Measurements from ENCODE around the gene REM2. TPM values are rescaled to one million over a fixed set of nuclear protein-coding genes. Genes with fewer than 3 reads are reported as not detected.
"Not testable (repeated sequence)": the region's sequence is repeated elsewhere in the genome, so short reads cannot be mapped to it uniquely, and the experiment has no call there.

REM2 gene
- total and polyA plus RNA-seq, 4 donors, result 0.88 to 0.98 (median 0.92) TPM; not detected in 1

DNA sequence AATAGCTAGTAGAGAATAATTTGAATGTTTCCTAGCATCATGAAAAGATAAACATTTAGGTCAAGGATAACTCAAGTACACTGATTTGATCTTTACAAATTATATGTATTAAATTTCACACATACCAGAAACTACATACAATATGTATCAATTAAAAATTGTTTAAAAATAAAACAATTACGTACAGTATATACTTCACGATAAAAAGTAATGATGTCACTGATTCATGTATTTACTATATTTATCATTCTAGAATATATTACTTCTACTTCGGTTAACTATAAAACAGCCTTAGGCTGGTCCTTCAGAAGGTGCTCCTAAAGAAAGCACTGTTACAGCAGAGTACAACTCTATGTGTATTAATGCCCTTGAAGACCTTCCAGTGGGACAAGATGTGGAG lies 24.4 kb downstream of the REM2 start:
- Histone ChIP-seq H3K4me1 (ENCODE audit: control insufficient read depth in 5 of 5, insufficient read depth in 5 of 5, low read length in 5 of 5) (peaks cover 0 to 2% (median 0%) of the 10 kb centered on the region in 5 donors), H3K36me3 (ENCODE audit: control insufficient read depth in 4 of 4, insufficient read depth in 4 of 4, low read length in 4 of 4) (peaks cover 42 to 47% (median 44%) of the 10 kb centered on the region in 4 donors), H3K27ac (ENCODE audit: low read depth in 1 of 2, low read length in 1 of 2) (no peak overlapping the region), H3K4me3 (no peak overlapping the region), H3K9me3 (ENCODE audit: control insufficient read depth in 4 of 4, insufficient read depth in 3 of 4, low read length in 3 of 4) (no peaks in the 10 kb centered on the region), H3K9ac (ENCODE audit: insufficient read depth in 1 of 2, low read length in 2 of 2) (no peak overlapping the region), H3K27me3 (ENCODE audit: control insufficient read depth in 3 of 3, insufficient read depth in 3 of 3, low read length in 2 of 3) (no peaks in the 10 kb centered on the region)
- TF ChIP-seq, protein P1, sequence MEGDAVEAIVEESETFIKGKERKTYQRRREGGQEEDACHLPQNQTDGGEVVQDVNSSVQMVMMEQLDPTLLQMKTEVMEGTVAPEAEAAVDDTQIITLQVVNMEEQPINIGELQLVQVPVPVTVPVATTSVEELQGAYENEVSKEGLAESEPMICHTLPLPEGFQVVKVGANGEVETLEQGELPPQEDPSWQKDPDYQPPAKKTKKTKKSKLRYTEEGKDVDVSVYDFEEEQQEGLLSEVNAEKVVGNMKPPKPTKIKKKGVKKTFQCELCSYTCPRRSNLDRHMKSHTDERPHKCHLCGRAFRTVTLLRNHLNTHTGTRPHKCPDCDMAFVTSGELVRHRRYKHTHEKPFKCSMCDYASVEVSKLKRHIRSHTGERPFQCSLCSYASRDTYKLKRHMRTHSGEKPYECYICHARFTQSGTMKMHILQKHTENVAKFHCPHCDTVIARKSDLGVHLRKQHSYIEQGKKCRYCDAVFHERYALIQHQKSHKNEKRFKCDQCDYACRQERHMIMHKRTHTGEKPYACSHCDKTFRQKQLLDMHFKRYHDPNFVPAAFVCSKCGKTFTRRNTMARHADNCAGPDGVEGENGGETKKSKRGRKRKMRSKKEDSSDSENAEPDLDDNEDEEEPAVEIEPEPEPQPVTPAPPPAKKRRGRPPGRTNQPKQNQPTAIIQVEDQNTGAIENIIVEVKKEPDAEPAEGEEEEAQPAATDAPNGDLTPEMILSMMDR (IDR thresholded peaks at IDR 0.05; ENCODE audit: control extremely low read depth, extremely low read depth), result no peak
- no peak for DNase-seq
- ATAC-seq (ENCODE audit: insufficient read depth, low FRiP score), result no peak
- WGBS, 2 donors, result 96 to 97% methylated on average over 3 of the region's 3 CpGs

DNA sequence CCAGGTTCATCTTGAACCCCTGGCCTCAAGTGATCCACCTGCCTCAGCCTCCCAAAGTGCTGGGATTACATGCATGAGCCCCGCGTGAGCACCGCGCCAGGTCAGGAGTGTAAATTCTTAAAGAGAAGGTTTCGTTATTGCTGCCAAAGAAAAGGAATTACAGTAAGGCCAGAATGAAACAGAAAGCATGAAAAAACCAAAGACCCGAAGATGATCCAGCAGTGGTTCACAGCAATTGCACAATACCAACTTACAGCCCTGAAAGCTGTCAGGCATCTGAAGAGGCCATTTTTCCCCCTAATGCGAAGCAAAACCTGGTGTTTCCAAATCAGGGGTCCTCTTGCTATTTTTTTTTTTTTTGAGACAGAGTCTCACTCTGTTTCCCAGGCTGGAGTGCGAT lies 25.6 kb downstream of the REM2 start:
- TF ChIP-seq, protein P1 (IDR thresholded peaks at IDR 0.05; ENCODE audit: control extremely low read depth, extremely low read depth), result no peak
- no peak overlapping the region for H3K27ac ChIP-seq (ENCODE audit: low read depth in 1 of 2, low read length in 1 of 2)
- ATAC-seq (ENCODE audit: insufficient read depth, low FRiP score) (no peak), DNase-seq (no peak)
- H3K9ac ChIP-seq (ENCODE audit: insufficient read depth in 1 of 2, low read length in 2 of 2), result no peak overlapping the region
- no peak overlapping the region for H3K4me3 ChIP-seq
- peaks cover 0 to 2% (median 0%) of the 10 kb centered on the region in 5 donors for H3K4me1 ChIP-seq (ENCODE audit: control insufficient read depth in 5 of 5, insufficient read depth in 5 of 5, low read length in 5 of 5)
- H3K36me3 ChIP-seq (ENCODE audit: control insufficient read depth in 4 of 4, insufficient read depth in 4 of 4, low read length in 4 of 4), result peaks cover 35 to 40% (median 36%) of the 10 kb centered on the region in 4 donors
- WGBS, 2 donors, result 49 to 67% methylated on average over 8 of the region's 8 CpGs
- no peaks in the 10 kb centered on the region for H3K27me3 ChIP-seq (ENCODE audit: control insufficient read depth in 3 of 3, insufficient read depth in 3 of 3, low read length in 2 of 3)
- H3K9me3 ChIP-seq (ENCODE audit: control insufficient read depth in 4 of 4, insufficient read depth in 3 of 4, low read length in 3 of 4), result no peaks in the 10 kb centered on the region

DNA sequence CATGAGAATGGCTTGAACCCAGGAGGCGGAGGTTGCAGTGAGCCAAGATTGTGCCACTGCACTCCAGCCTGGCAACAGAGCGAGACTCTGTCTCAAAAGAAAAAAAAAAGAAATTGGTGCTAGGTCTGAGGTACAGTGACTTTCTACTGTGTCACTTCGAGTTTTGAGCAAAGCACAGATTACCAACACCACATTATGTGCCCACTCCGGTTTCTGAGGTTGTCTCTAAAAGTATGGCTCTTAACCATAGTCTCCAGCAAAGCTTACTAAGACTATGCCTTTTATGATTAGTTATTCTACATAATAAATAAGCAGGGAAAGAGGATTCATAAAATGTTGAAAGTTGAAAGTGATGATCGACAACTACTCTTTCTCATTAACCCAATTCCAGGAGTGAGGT lies 27.9 kb downstream of the REM2 start:
- no peak for ATAC-seq (ENCODE audit: insufficient read depth, low FRiP score)
- Histone ChIP-seq H3K9ac (ENCODE audit: insufficient read depth in 1 of 2, low read length in 2 of 2) (no peak overlapping the region), H3K27me3 (ENCODE audit: control insufficient read depth in 3 of 3, insufficient read depth in 3 of 3, low read length in 2 of 3) (no peaks in the 10 kb centered on the region), H3K9me3 (ENCODE audit: control insufficient read depth in 4 of 4, insufficient read depth in 3 of 4, low read length in 3 of 4) (no peaks in the 10 kb centered on the region), H3K4me1 (ENCODE audit: control insufficient read depth in 5 of 5, insufficient read depth in 5 of 5, low read length in 5 of 5) (peaks cover 0 to 2% (median 0%) of the 10 kb centered on the region in 5 donors), H3K4me3 (no peak overlapping the region), H3K27ac (ENCODE audit: low read depth in 1 of 2, low read length in 1 of 2) (no peak overlapping the region), H3K36me3 (ENCODE audit: control insufficient read depth in 4 of 4, insufficient read depth in 4 of 4, low read length in 4 of 4) (peaks cover 17 to 21% (median 18%) of the 10 kb centered on the region in 4 donors)
- TF ChIP-seq, protein P1 (IDR thresholded peaks at IDR 0.05; ENCODE audit: control extremely low read depth, extremely low read depth), result no peak
- 93 to 95% methylated on average over 5 of the region's 5 CpGs for WGBS, 2 donors
- no peak for DNase-seq

GRCh38 chr14:22914836-22915235 lies 31.8 kb downstream of the REM2 start:
- WGBS, 2 donors, result 78 to 89% methylated on average over 4 of the region's 4 CpGs
- H3K9me3 ChIP-seq (ENCODE audit: control insufficient read depth in 4 of 4, insufficient read depth in 3 of 4, low read length in 3 of 4); H3K9ac ChIP-seq (ENCODE audit: insufficient read depth in 1 of 2, low read length in 2 of 2); DNase-seq; H3K27me3 ChIP-seq (ENCODE audit: control insufficient read depth in 3 of 3, insufficient read depth in 3 of 3, low read length in 2 of 3); H3K4me3 ChIP-seq; ATAC-seq (ENCODE audit: insufficient read depth, low FRiP score); H3K36me3 ChIP-seq (ENCODE audit: control insufficient read depth in 4 of 4, insufficient read depth in 4 of 4, low read length in 4 of 4); H3K27ac ChIP-seq (ENCODE audit: low read depth in 1 of 2, low read length in 1 of 2): not testable (repeated sequence)
- H3K4me1 ChIP-seq (ENCODE audit: control insufficient read depth in 5 of 5, insufficient read depth in 5 of 5, low read length in 5 of 5), result peaks cover 0 to 13% (median 6%) of the 10 kb centered on the region in 5 donors

Measured in lung (tissue), 12 donors.